Loucy (cell line): ENCODE results near the gene CPLANE1.

ENCODE experiments used
- H2AFZ ChIP-seq: fragments of 200-600 bp; sonication (generic); 2 replicates; pipeline ENCODE4 v1.6.0; 2016; ENCODE audit warnings: antibody characterized with exemption, mild to moderate bottlenecking, low read length, moderate library complexity
- H3F3A ChIP-seq: fragments of 200-600 bp; 2 replicates; pipeline ENCODE4 v1.6.0; 2016; ENCODE audit warnings: antibody characterized with exemption, low read depth, mild to moderate bottlenecking
- H3K27me3 ChIP-seq: fragments of 200-600 bp; sonication (generic); 2 replicates; pipeline ENCODE4 v1.6.1; 2014; ENCODE audit warnings: low read length, mild to moderate bottlenecking; ENCODE audit not compliant: insufficient read depth, poor library complexity, severe bottlenecking
- H3K36me3 ChIP-seq: fragments of 200-600 bp; sonication (generic); 2 replicates; pipeline ENCODE4 v1.6.1; 2016; ENCODE audit warnings: low read length; ENCODE audit not compliant: insufficient read depth
- H3K4me1 ChIP-seq: fragments of 200-600 bp; sonication (generic); 2 replicates; pipeline ENCODE4 v1.5.1; 2014; ENCODE audit warnings: low read length, mild to moderate bottlenecking; ENCODE audit not compliant: insufficient read depth, poor library complexity, severe bottlenecking
- H3K4me2 ChIP-seq: fragments of 200-600 bp; sonication (generic); 2 replicates; pipeline ENCODE4 v1.6.0; 2014; ENCODE audit warnings: antibody characterized with exemption, low read length, low read depth, mild to moderate bottlenecking; ENCODE audit not compliant: poor library complexity, severe bottlenecking
- H3K4me3 ChIP-seq: fragments of 200-600 bp; sonication (generic); 2 replicates; pipeline ENCODE4 v1.5.1; 2014; ENCODE audit warnings: low read length, mild to moderate bottlenecking, mixed read lengths; ENCODE audit not compliant: poor library complexity, severe bottlenecking
- H3K79me2 ChIP-seq: fragments of 200-600 bp; sonication (generic); 2 replicates; pipeline ENCODE4 v1.6.1; 2014; ENCODE audit warnings: low read length; ENCODE audit not compliant: insufficient read depth
- H3K9ac ChIP-seq: fragments of 200-600 bp; sonication (generic); 2 replicates; pipeline ENCODE4 v1.6.0; 2014; ENCODE audit warnings: mild to moderate bottlenecking, low read depth, low read length, moderate library complexity; ENCODE audit not compliant: poor library complexity, severe bottlenecking
- H3K9me2 ChIP-seq: fragments of 200-600 bp; sonication (generic); replicated peaks from 2 replicates; pipeline ENCODE4 v1.6.1; 2016; ENCODE audit warnings: low read depth, low read length, mixed read lengths
- H3K9me3 ChIP-seq: fragments of 200-600 bp; sonication (generic); 2 replicates; pipeline ENCODE4 v1.6.1; 2014; ENCODE audit warnings: mild to moderate bottlenecking, antibody characterized with exemption, low read length, low read depth; ENCODE audit not compliant: insufficient read depth
- H4K20me1 ChIP-seq: fragments of 200-600 bp; sonication (generic); 2 replicates; pipeline ENCODE4 v1.6.0; 2014; ENCODE audit warnings: antibody characterized with exemption, low read length, mild to moderate bottlenecking; ENCODE audit not compliant: insufficient read depth, poor library complexity, severe bottlenecking
- EZH2phosphoT487 ChIP-seq: fragments of 200-600 bp; IDR thresholded peaks from 2 replicates; pipeline ENCODE4 v1.6.1; 2018; ENCODE audit warnings: antibody characterized with exemption, mild to moderate bottlenecking, moderate library complexity, borderline replicate concordance
- TF ChIP-seq, protein P1 (sequence below): fragments of 200-600 bp; sonication (generic); conservative IDR thresholded peaks from 2 replicates; pipeline ENCODE4 v1.5.1; 2014; ENCODE audit warnings: mild to moderate bottlenecking, antibody characterized with exemption, low read length

Gene CPLANE1

DNA sequence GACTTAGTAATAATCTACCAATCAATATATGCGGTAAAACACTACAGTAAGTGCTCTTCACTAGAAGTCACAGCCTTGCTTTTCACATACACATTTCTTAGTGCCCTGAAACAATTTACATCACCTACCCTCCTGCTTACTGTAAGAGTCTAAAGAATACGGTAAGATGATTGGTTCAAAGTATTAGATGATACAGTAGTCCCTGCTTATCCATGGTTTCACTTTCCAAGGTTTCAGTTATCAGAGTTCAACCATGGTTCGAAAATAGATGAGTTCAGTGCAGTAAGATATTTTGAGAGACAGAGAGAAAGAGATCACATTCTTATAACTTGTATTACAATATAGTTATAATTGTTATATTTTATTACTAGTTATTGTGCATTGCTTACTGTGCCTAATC, 83.0 kb downstream of the CPLANE1 start:
- Histone ChIP-seq H3K9ac (no peak overlapping the region), H3K36me3 (peaks cover 6% of the 10 kb centered on the region; the same call in 1 of the 2 replicates), H3K4me2 (no peak overlapping the region)

DNA sequence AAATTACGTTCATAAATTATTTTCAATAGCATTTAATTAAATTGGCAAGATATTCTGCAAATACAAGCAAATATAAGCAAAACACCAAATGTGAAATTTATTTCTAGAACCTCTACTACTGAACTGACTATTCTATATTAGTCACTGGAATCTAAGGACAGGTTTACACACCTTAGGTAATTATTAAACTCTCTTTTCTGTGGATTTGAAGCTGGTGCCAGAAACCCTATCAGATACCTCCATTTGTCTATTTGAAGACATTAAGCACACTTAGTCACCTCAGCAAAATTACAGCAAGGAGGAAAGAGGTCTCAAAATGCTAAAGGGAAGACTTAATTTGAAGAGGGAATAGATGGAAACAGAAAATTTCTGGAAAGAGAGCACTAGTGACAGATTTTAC, 83.4 kb downstream of the CPLANE1 start:
- Histone ChIP-seq H3K4me1 (no peaks in the 10 kb centered on the region), H3K4me3 (no peak overlapping the region), H2AFZ (no peak overlapping the region), H3K9me3 (no peaks in the 10 kb centered on the region), H3K27me3 (no peaks in the 10 kb centered on the region), H3K4me2 (no peak overlapping the region), H3K9me2 (no peaks in the 10 kb centered on the region), H3F3A (no peaks in the 10 kb centered on the region), H3K9ac (no peak overlapping the region), H3K79me2 (no peaks in the 10 kb centered on the region), H3K36me3 (peaks cover 6% of the 10 kb centered on the region; the same call in 1 of the 2 replicates), H4K20me1 (no peaks in the 10 kb centered on the region)
- no peak for TF ChIP-seq EZH2phosphoT487
- TF ChIP-seq, protein P1, sequence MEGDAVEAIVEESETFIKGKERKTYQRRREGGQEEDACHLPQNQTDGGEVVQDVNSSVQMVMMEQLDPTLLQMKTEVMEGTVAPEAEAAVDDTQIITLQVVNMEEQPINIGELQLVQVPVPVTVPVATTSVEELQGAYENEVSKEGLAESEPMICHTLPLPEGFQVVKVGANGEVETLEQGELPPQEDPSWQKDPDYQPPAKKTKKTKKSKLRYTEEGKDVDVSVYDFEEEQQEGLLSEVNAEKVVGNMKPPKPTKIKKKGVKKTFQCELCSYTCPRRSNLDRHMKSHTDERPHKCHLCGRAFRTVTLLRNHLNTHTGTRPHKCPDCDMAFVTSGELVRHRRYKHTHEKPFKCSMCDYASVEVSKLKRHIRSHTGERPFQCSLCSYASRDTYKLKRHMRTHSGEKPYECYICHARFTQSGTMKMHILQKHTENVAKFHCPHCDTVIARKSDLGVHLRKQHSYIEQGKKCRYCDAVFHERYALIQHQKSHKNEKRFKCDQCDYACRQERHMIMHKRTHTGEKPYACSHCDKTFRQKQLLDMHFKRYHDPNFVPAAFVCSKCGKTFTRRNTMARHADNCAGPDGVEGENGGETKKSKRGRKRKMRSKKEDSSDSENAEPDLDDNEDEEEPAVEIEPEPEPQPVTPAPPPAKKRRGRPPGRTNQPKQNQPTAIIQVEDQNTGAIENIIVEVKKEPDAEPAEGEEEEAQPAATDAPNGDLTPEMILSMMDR: no peak

More for the DNA sequence above, 83.0 kb downstream of the CPLANE1 start:
- Histone ChIP-seq H3K79me2 (no peaks in the 10 kb centered on the region), H4K20me1 (no peaks in the 10 kb centered on the region), H3K4me1 (no peaks in the 10 kb centered on the region), H3K9me3 (no peaks in the 10 kb centered on the region), H2AFZ (no peak overlapping the region), H3F3A (no peaks in the 10 kb centered on the region), H3K27me3 (no peaks in the 10 kb centered on the region), H3K4me3 (no peak overlapping the region), H3K9me2 (no peaks in the 10 kb centered on the region)
- no peak for TF ChIP-seq EZH2phosphoT487
- TF ChIP-seq, protein P1: no peak

DNA sequence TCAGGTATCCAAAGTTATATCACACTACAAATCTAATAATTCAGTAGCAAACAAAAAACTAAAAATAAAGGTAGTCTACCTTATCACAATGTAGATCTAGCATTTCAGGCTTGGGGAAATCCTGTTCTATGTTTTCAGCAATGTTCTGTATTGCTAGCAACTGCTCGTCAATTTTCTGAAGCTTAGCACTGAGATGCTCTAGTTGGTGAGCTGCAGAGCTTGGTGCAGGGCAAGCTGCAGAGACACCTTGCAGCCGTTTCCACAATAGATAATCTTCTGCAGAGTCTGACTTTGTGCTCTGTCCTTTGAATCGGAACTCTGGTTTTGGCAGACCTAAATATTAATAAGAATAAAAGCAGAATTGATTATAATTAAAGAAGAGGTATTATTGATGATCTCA, 95.5 kb downstream of the CPLANE1 start:
- Histone ChIP-seq H3K27me3 (no peaks in the 10 kb centered on the region), H3K9me2 (no peaks in the 10 kb centered on the region), H2AFZ (no peak overlapping the region), H3K4me2 (no peak overlapping the region), H3K36me3 (peaks cover 4% of the 10 kb centered on the region; the same call in 1 of the 2 replicates), H3K79me2 (no peaks in the 10 kb centered on the region), H3F3A (no peaks in the 10 kb centered on the region), H3K9ac (no peak overlapping the region), H4K20me1 (no peaks in the 10 kb centered on the region), H3K4me1 (no peaks in the 10 kb centered on the region), H3K4me3 (no peak overlapping the region), H3K9me3 (no peaks in the 10 kb centered on the region)
- TF ChIP-seq, protein P1: no peak
- no peak for TF ChIP-seq EZH2phosphoT487
